Smooth muscle cell (in vitro differentiated cells): Measurements from ENCODE around the gene MYO18A. TPM values are rescaled to one million over a fixed set of nuclear protein-coding genes. Genes with fewer than 3 reads are reported as not detected.

Experiments used
- DNase-seq: peaks from one replicate; lab custom pipeline; 2025; ENCODE audit not compliant: unreplicated experiment; lab: John Stamatoyannopoulos, UW
- H2AFZ ChIP-seq: fragments of 200-600 bp; sonication (generic); 2 replicates; pipeline ENCODE4 v1.6.0; 2016; ENCODE audit warnings: antibody characterized with exemption, low read depth, mild to moderate bottlenecking
- H3F3A ChIP-seq: fragments of 200-600 bp; sonication (generic); 2 replicates; pipeline ENCODE4 v1.6.0; 2017; ENCODE audit warnings: antibody characterized with exemption, low read depth
- H3K27ac ChIP-seq: fragments of 200-600 bp; sonication (generic); 2 replicates; pipeline ENCODE4 v1.5.1; 2016; ENCODE audit warnings: low read depth, mild to moderate bottlenecking
- H3K27me3 ChIP-seq: fragments of 200-600 bp; sonication (generic); 2 replicates; pipeline ENCODE4 v1.6.1; 2016; ENCODE audit warnings: low read depth, mild to moderate bottlenecking
- H3K36me3 ChIP-seq: fragments of 200-600 bp; sonication (generic); 2 replicates; pipeline ENCODE4 v1.5.1; 2016; ENCODE audit warnings: low read depth
- H3K4me1 ChIP-seq: fragments of 200-600 bp; sonication (generic); 2 replicates; pipeline ENCODE4 v1.5.1; 2016; ENCODE audit warnings: low read depth
- H3K4me2 ChIP-seq: fragments of 200-600 bp; sonication (generic); 2 replicates; pipeline ENCODE4 v1.6.0; 2016; ENCODE audit warnings: mild to moderate bottlenecking
- H3K4me3 ChIP-seq: fragments of 200-600 bp; sonication (generic); 2 replicates; pipeline ENCODE4 v1.5.1; 2016; ENCODE audit warnings: mild to moderate bottlenecking
- H3K79me2 ChIP-seq: fragments of 200-600 bp; sonication (generic); 2 replicates; pipeline ENCODE4 v1.6.0; 2016; ENCODE audit warnings: low read depth, mild to moderate bottlenecking
- H3K9ac ChIP-seq: fragments of 200-600 bp; sonication (generic); 2 replicates; pipeline ENCODE4 v1.6.0; 2016; ENCODE audit warnings: low read depth
- H3K9me3 ChIP-seq: fragments of 200-600 bp; sonication (generic); replicated peaks from 2 replicates; pipeline ENCODE4 v1.5.1; 2016; ENCODE audit warnings: low read depth
- H4K20me1 ChIP-seq: fragments of 200-600 bp; sonication (generic); 2 replicates; pipeline ENCODE4 v1.6.0; 2016; ENCODE audit warnings: low read depth
- CTCF ChIP-seq: fragments of 200-600 bp; sonication (generic); IDR thresholded peaks from 2 replicates; pipeline ENCODE4 v1.5.1; 2017; ENCODE audit warnings: borderline replicate concordance, mild to moderate bottlenecking, antibody characterized with exemption; ENCODE audit not compliant: insufficient read depth, poor library complexity, severe bottlenecking
- WGBS: methylation state at CpG from one replicate; pipeline ENCODE4 v1.1.7; 2016; ENCODE audit warnings: low lambda C conversion rate; 5-methylcytosine and 5-hydroxymethylcytosine counted together
- polyA plus RNA-seq: library from polyadenylated mRNA; unstranded; fragments of >200 nt; fragmentation: Nextera tagmentation; extraction: Ambion mirVana; gene quantifications from 2 replicates; pipeline ENCODE4 v1.2.1, GENCODE V29; 2016
- total RNA-seq: library from RNA; depleted of rRNA; stranded (reverse); fragments of >200 nt; gene quantifications from 2 replicates; pipeline ENCODE4 v1.2.3, GENCODE V29; 2014

Gene MYO18A
- total and polyA plus RNA-seq, 2 experiments from 2014 or later: 18.0 to 22.1 TPM

GRCh38 chr17:29154516-29155226, 25.5 kb downstream of the MYO18A start:
- Histone ChIP-seq H3K4me3 (no peak overlapping the region), H3K4me2 (peak overlapping the region; percentile 64), H3K9ac (no peak overlapping the region), H3K27me3 (no peaks in the 10 kb centered on the region), H3K36me3 (no peaks in the 10 kb centered on the region), H3K4me1 (peaks cover 33% of the 10 kb centered on the region), H4K20me1 (peaks cover 53% of the 10 kb centered on the region), H3K9me3 (no peaks in the 10 kb centered on the region), H3K27ac (peak overlapping the region; percentile 66), H3F3A (peaks cover 3% of the 10 kb centered on the region), H3K79me2 (peaks cover 14% of the 10 kb centered on the region), H2AFZ (no peak overlapping the region)
- DNase-seq: no peak
- WGBS: 66% methylated on average over 11 of the region's 11 CpGs
- no peak for TF ChIP-seq CTCF

DNA sequence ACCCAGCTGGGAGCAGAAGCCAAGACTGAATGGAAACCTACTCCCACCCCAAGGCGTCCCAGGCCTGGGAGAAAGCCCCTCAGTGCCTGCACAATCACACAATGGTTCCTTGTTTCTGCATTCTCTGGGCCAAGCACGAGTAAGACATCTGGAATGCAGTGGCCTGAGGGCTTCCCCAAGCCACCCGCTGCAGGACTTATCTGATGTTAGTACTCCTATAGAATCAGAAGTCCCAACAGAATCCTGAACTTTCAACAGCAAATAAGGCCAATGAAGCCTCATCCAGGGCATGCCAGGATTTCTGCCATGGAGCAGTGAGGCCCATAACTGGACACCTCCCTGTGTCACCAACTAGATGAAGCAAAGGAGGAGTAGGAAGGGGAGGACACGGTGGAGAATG, 28.6 kb downstream of the MYO18A start:
- Histone ChIP-seq H3K36me3 (no peaks in the 10 kb centered on the region), H3F3A (peaks cover 3% of the 10 kb centered on the region), H3K9me3 (no peaks in the 10 kb centered on the region), H2AFZ (no peak overlapping the region), H3K4me2 (peak overlapping the region; percentile 58), H3K4me1 (peaks cover 24% of the 10 kb centered on the region), H3K27ac (peak overlapping the region; percentile 14), H3K27me3 (no peaks in the 10 kb centered on the region), H4K20me1 (peaks cover 22% of the 10 kb centered on the region), H3K9ac (no peak overlapping the region), H3K79me2 (peaks cover 10% of the 10 kb centered on the region), H3K4me3 (no peak overlapping the region)
- DNase-seq: no peak
- 23% methylated on average over 4 of the region's 4 CpGs for WGBS
- no peak for TF ChIP-seq CTCF

DNA sequence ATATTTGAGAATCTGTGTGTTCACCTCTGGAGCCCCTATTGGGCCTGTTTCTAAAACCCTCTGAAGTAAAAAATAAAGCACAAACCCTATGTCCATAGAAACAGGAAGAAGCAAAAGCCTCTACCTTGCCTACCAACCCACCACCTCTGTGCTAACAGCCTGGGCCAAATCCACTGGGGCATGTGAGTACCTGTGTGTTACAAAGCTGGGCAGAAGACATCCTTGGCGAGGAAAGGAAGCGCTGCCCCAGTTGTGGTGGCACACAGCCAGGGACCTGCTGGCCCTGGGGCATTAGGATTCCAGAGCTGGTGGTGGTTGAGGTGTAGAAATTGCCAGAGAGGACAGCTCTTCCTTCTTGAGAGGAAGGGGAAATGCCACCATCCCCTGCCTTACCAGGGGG, 30.0 kb downstream of the MYO18A start:
- TF ChIP-seq CTCF: no peak
- peaks cover 10% of the 10 kb centered on the region for H3K79me2 ChIP-seq

More for the DNA sequence above, 30.0 kb downstream of the MYO18A start:
- 96% methylated on average over 2 of the region's 2 CpGs for WGBS
- peaks cover 12% of the 10 kb centered on the region for H3K4me1 ChIP-seq
- no peaks in the 10 kb centered on the region for H3K36me3 ChIP-seq
- no peak overlapping the region for H3K9ac ChIP-seq
- H3K27ac ChIP-seq: no peak overlapping the region
- no peaks in the 10 kb centered on the region for H3K27me3 ChIP-seq
- no peaks in the 10 kb centered on the region for H3K9me3 ChIP-seq
- no peak overlapping the region for H3K4me2 ChIP-seq
- H3F3A ChIP-seq: no peaks in the 10 kb centered on the region
- no peak for DNase-seq
- peaks cover 8% of the 10 kb centered on the region for H4K20me1 ChIP-seq
- H3K4me3 ChIP-seq: no peak overlapping the region
- no peak overlapping the region for H2AFZ ChIP-seq
